Neural progenitor cell (in vitro differentiated cells): ENCODE data around the gene SLC35A2. TPM values are rescaled to one million over a fixed set of nuclear protein-coding genes. Genes with fewer than 3 reads are reported as not detected.

Source experiments
- DNase-seq: peaks from one replicate; pipeline ENCODE4 v3.0.0-alpha.2; 2016; ENCODE audit warnings: low spot score
- H2AFZ ChIP-seq: fragments of 200-600 bp; sonication (generic); replicated peaks from 2 replicates; pipeline ENCODE4 v1.6.1; 2016; ENCODE audit warnings: antibody characterized with exemption
- H3F3A ChIP-seq: fragments of 200-600 bp; sonication (generic); 2 replicates; pipeline ENCODE4 v1.6.1; 2016; ENCODE audit warnings: antibody characterized with exemption, low read depth
- H3K27ac ChIP-seq: fragments of 200-600 bp; sonication (generic); 2 replicates; pipeline ENCODE4 v1.5.1; 2016; ENCODE audit warnings: mild to moderate bottlenecking
- H3K27me3 ChIP-seq: fragments of 200-600 bp; sonication (generic); 2 replicates; pipeline ENCODE4 v1.6.1; 2016; ENCODE audit warnings: mild to moderate bottlenecking, moderate library complexity
- H3K36me3 ChIP-seq: fragments of 200-600 bp; sonication (generic); 2 replicates; pipeline ENCODE4 v1.5.1; 2016
- H3K4me1 ChIP-seq: fragments of 200-600 bp; sonication (generic); 2 replicates; pipeline ENCODE4 v1.6.1; 2016; ENCODE audit warnings: mixed run types
- H3K4me2 ChIP-seq: fragments of 200-600 bp; sonication (generic); 2 replicates; pipeline ENCODE4 v1.6.1; 2016
- H3K4me3 ChIP-seq: fragments of 200-600 bp; sonication (generic); 2 replicates; pipeline ENCODE4 v1.5.1; 2016
- H3K79me2 ChIP-seq: fragments of 200-600 bp; sonication (generic); 2 replicates; pipeline ENCODE4 v1.6.1; 2016; ENCODE audit warnings: low read depth
- H3K9ac ChIP-seq: fragments of 200-600 bp; sonication (generic); 2 replicates; pipeline ENCODE4 v1.6.1; 2016
- H3K9me3 ChIP-seq: fragments of 200-600 bp; sonication (generic); 2 replicates; pipeline ENCODE4 v1.5.1; 2016; ENCODE audit warnings: low read depth
- H4K20me1 ChIP-seq: fragments of 200-600 bp; sonication (generic); 2 replicates; pipeline ENCODE4 v1.6.1; 2016; ENCODE audit warnings: low read depth
- H3K27ac Mint-ChIP-seq: 3 replicates; pipeline ENCODE4 v1.8.0; 2021; ENCODE audit warnings: mixed read lengths
- H3K27me3 Mint-ChIP-seq: 2 replicates; pipeline ENCODE4 v1.8.0; 2022; ENCODE audit warnings: low read depth, mild to moderate bottlenecking, inconsistent platforms, moderate library complexity, mixed read lengths; ENCODE audit not compliant: insufficient read depth
- H3K36me3 Mint-ChIP-seq: 3 replicates; pipeline ENCODE4 v1.8.0; 2021; ENCODE audit warnings: mixed read lengths
- H3K4me1 Mint-ChIP-seq: 3 replicates; pipeline ENCODE4 v1.8.0; 2021; ENCODE audit warnings: mixed read lengths
- H3K4me3 Mint-ChIP-seq: 3 replicates; pipeline ENCODE4 v1.8.0; 2021; ENCODE audit warnings: mild to moderate bottlenecking, moderate library complexity, mixed read lengths
- H3K9me3 Mint-ChIP-seq: 3 replicates; pipeline ENCODE4 v1.8.0; 2020; ENCODE audit warnings: mixed read lengths
- EZH2 ChIP-seq: fragments of 200-600 bp; sonication (generic); IDR thresholded peaks from 2 replicates; pipeline ENCODE4 v1.6.1; 2017; ENCODE audit warnings: antibody characterized with exemption, mild to moderate bottlenecking, moderate library complexity
- EZH2phosphoT487 ChIP-seq: fragments of 200-600 bp; sonication (generic); IDR thresholded peaks from 2 replicates; pipeline ENCODE4 v1.6.1; 2017; ENCODE audit warnings: antibody characterized with exemption
- total RNA-seq: library from RNA; depleted of rRNA; stranded (reverse); fragments of >200 nt; gene quantifications from 2 replicates; pipeline ENCODE4 v1.2.3, GENCODE V29; 2015; ENCODE audit warnings: low replicate concordance
- TF ChIP-seq, protein P1 (sequence below): fragments of 200-600 bp; sonication (generic); IDR thresholded peaks from 2 replicates; pipeline ENCODE4 v1.5.1; 2017; ENCODE audit warnings: antibody characterized with exemption, mild to moderate bottlenecking

Gene SLC35A2
- total RNA-seq, 1 donor from 2014 or later, result 8.6 TPM

GRCh38 chrX:48918643-48919340, 7.3 kb upstream of the SLC35A2 start, which contains the start of gene PIM2:
PIM2 (minus strand) TSS chrX:48919024; CDS start chrX:48918834, 190 bp downstream.
- H3K79me2 ChIP-seq, result peaks cover 32% of the 10 kb centered on the region
- DNase-seq, result peak; percentile 96
- peaks cover 3% of the 10 kb centered on the region for H3K27me3 Mint-ChIP-seq
- H4K20me1 ChIP-seq, result peaks cover 19% of the 10 kb centered on the region
- H3K9ac ChIP-seq, result peak within 1 kb of the TSS; percentile 78
- H3K4me3 ChIP-seq, result peak within 1 kb of the TSS; percentile 77
- H3K27ac Mint-ChIP-seq, result no peak within 1 kb of the TSS
- no peaks in the 10 kb centered on the region for H3K9me3 ChIP-seq
- H3K4me1 ChIP-seq, result peaks cover 5% of the 10 kb centered on the region
- peaks cover 3% of the 10 kb centered on the region for H3K36me3 Mint-ChIP-seq
- no peaks in the 10 kb centered on the region for H3K27me3 ChIP-seq
- no peak within 1 kb of the TSS for H2AFZ ChIP-seq
- TF ChIP-seq EZH2, result no peak
- H3K9me3 Mint-ChIP-seq, result peaks cover 5% of the 10 kb centered on the region
- peak within 1 kb of the TSS; percentile 86 for H3K4me2 ChIP-seq
- H3K4me1 Mint-ChIP-seq, result peaks cover 29% of the 10 kb centered on the region
- H3K36me3 ChIP-seq, result no peaks in the 10 kb centered on the region
- H3K4me3 Mint-ChIP-seq, result peak within 1 kb of the TSS; percentile 91
- peaks cover 15% of the 10 kb centered on the region for H3F3A ChIP-seq
- peak within 1 kb of the TSS; percentile 43 for H3K27ac ChIP-seq

DNA sequence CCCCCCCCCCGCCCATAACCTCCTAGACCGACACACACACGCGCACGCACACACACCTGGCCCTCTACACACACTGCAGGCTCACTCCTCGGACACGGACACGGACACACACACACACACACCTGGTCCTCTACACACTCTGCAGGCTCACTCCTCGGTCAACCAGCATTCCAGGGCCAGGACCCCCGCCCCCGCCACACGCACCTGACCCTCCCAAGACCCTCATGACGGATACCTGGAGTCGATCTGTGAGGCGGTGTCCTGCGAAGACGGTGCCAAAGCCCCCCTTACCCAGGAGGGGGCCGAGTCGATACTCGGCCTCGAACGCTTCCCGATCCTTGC, 6.8 kb upstream of the SLC35A2 start:
- peak; percentile 6 for DNase-seq
- Histone ChIP-seq H3K27me3 (no peaks in the 10 kb centered on the region), H3K9me3 (no peaks in the 10 kb centered on the region), H3F3A (peaks cover 15% of the 10 kb centered on the region), H3K36me3 (no peaks in the 10 kb centered on the region), H3K4me3 (peak overlapping the region; percentile 77), H3K79me2 (peaks cover 32% of the 10 kb centered on the region), H4K20me1 (peaks cover 19% of the 10 kb centered on the region), H2AFZ (no peak overlapping the region), H3K9ac (peak overlapping the region; percentile 78), H3K27ac (no peak overlapping the region), H3K4me1 (peaks cover 5% of the 10 kb centered on the region), H3K4me2 (peak overlapping the region; percentile 86)
- Mint-ChIP-seq H3K27ac (no peak overlapping the region), H3K4me1 (peaks cover 29% of the 10 kb centered on the region), H3K9me3 (peaks cover 5% of the 10 kb centered on the region), H3K4me3 (peak overlapping the region; percentile 91), H3K36me3 (peaks cover 3% of the 10 kb centered on the region), H3K27me3 (peaks cover 4% of the 10 kb centered on the region)
- no peak for TF ChIP-seq EZH2
- no peak for TF ChIP-seq EZH2phosphoT487
- TF ChIP-seq, protein P1, sequence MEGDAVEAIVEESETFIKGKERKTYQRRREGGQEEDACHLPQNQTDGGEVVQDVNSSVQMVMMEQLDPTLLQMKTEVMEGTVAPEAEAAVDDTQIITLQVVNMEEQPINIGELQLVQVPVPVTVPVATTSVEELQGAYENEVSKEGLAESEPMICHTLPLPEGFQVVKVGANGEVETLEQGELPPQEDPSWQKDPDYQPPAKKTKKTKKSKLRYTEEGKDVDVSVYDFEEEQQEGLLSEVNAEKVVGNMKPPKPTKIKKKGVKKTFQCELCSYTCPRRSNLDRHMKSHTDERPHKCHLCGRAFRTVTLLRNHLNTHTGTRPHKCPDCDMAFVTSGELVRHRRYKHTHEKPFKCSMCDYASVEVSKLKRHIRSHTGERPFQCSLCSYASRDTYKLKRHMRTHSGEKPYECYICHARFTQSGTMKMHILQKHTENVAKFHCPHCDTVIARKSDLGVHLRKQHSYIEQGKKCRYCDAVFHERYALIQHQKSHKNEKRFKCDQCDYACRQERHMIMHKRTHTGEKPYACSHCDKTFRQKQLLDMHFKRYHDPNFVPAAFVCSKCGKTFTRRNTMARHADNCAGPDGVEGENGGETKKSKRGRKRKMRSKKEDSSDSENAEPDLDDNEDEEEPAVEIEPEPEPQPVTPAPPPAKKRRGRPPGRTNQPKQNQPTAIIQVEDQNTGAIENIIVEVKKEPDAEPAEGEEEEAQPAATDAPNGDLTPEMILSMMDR, result no peak

DNA sequence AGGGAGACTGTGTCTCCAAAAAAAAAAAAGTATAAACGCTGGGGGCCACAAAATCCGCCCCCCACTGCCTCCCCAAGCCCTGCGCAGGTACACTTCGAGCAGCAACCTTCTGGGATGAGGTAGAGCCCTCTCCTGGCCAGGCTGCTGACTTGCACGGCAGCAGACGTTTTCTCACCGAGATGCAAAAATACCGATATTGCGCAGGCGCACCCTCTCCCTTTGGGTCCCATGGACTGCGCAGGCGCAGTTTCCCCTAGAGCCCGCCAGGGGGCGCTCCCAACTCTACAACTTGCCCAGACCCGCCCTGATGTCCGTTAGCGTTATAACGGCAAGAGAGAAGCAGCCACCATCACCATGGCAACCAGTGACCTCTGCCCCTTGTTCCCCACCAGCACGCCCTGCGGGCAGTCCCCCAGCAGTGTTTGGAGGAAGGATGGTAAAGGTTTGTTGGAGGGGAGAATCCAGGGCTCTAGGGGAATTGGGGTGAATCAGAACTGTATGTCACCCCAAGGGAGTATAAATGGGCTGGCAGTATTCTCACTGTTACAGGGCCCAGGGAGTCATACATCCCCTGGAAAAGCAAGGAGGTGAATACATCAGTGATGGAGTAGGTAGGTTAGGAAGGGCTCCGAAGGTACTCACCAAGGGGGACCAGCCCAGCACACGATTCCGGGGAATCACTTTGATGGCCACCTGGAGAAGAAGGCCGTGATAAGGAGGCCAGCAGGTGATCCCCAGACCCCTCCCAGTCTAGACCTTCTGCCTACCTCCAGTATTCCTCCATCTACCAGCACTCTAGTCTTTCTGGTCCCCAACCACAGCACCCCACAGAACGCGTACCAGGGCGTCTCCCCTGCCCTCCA, 5.9 kb upstream of the SLC35A2 start:
- H3F3A ChIP-seq, result peaks cover 21% of the 10 kb centered on the region
- TF ChIP-seq EZH2, result no peak
- TF ChIP-seq, protein P1, result peak; percentile 91
- no peak for TF ChIP-seq EZH2phosphoT487
- H3K4me2 ChIP-seq, result peak overlapping the region; percentile 86
- peak overlapping the region; percentile 77 for H3K4me3 ChIP-seq
- Mint-ChIP-seq H3K27me3 (peaks cover 4% of the 10 kb centered on the region), H3K36me3 (peaks cover 3% of the 10 kb centered on the region), H3K4me1 (peaks cover 29% of the 10 kb centered on the region), H3K9me3 (peaks cover 5% of the 10 kb centered on the region), H3K27ac (peak overlapping the region; percentile 69), H3K4me3 (peak overlapping the region; percentile 91)
- peak; percentile 95 for DNase-seq
- H3K9ac ChIP-seq, result no peak overlapping the region
- H3K9me3 ChIP-seq, result no peaks in the 10 kb centered on the region
- H3K27me3 ChIP-seq, result no peaks in the 10 kb centered on the region
- peaks cover 32% of the 10 kb centered on the region for H3K79me2 ChIP-seq
- H3K27ac ChIP-seq, result no peak overlapping the region
- H2AFZ ChIP-seq, result no peak overlapping the region
- peaks cover 5% of the 10 kb centered on the region for H3K4me1 ChIP-seq
- peaks cover 19% of the 10 kb centered on the region for H4K20me1 ChIP-seq
- H3K36me3 ChIP-seq, result no peaks in the 10 kb centered on the region
